Head of caudate nucleus (tissue), 42 donors: ENCODE measurements around the gene EVA1A.
A peak's percentile ranks its signal among the peaks of the same experiment; 100 is the strongest.
"Not testable (repeated sequence)": the region's sequence is repeated elsewhere in the genome, so short reads cannot be mapped to it uniquely, and the experiment has no call there.

Experiments used
- DNase-seq, 42 donors: peaks; one replicate each; pipeline versions ENCODE4 v3.0.0 to v3.0.0-alpha.2; 2020 to 2021; ENCODE audit warnings: mixed read lengths in 7 of 42
- intact Hi-C: fragments of 100-400 bp; cut with DNase I; formaldehyde crosslinking; loops from one replicate; pipeline ENCODE4 v1.15.0; 2022

EVA1A gene

GRCh38 chr2:75500633-75501032, 60.1 kb downstream of the EVA1A start:
- intact Hi-C loops, result no loop called here
- DNase-seq, result no peak

- intact Hi-C loops, result no loop called here
- DNase-seq, result no peak
Observed at GRCh38 chr2:75499534-75499933, 61.2 kb downstream of the EVA1A start.

GRCh38 chr2:75498907-75499306, 61.8 kb downstream of the EVA1A start:
- intact Hi-C loops, result no loop called here

GRCh38 chr2:75497256-75497655, 63.5 kb downstream of the EVA1A start:
- intact Hi-C loops, result no loop called here
- no peak for DNase-seq

More at GRCh38 chr2:75498907-75499306, 61.8 kb downstream of the EVA1A start:
- no peak for DNase-seq

- intact Hi-C loops, result no loop called here
- DNase-seq, result no peak
Observed at GRCh38 chr2:75495862-75496261, 64.9 kb downstream of the EVA1A start.

- intact Hi-C loops, result no loop called here
Observed at GRCh38 chr2:75494137-75494769, 66.5 kb downstream of the EVA1A start.

GRCh38 chr2:75493230-75493629, 67.5 kb downstream of the EVA1A start:
- intact Hi-C loops, result no loop called here
- DNase-seq, result no peak

More at GRCh38 chr2:75494137-75494769, 66.5 kb downstream of the EVA1A start:
- DNase-seq, result no peak

GRCh38 chr2:75491129-75491753, 69.5 kb downstream of the EVA1A start:
- intact Hi-C loops, result no loop called here
- DNase-seq, result no peak

GRCh38 chr2:75489721-75490120, 71.0 kb downstream of the EVA1A start:
- intact Hi-C loops, result no loop called here
- DNase-seq, result no peak

GRCh38 chr2:75488157-75488556, 72.6 kb downstream of the EVA1A start:
- no peak for DNase-seq
- intact Hi-C loops, result no loop called here

- DNase-seq, intact Hi-C loops: not testable (repeated sequence)
Observed at GRCh38 chr2:75486735-75487134, 74.0 kb downstream of the EVA1A start.

- intact Hi-C loops, result no loop called here
Observed at GRCh38 chr2:75484840-75485239, 75.9 kb downstream of the EVA1A start.

GRCh38 chr2:75483878-75484277, 76.9 kb downstream of the EVA1A start:
- no peak for DNase-seq
- intact Hi-C loops, result no loop called here

More at GRCh38 chr2:75484840-75485239, 75.9 kb downstream of the EVA1A start:
- no peak for DNase-seq

- intact Hi-C loops, result no loop called here
- no peak for DNase-seq
Observed at GRCh38 chr2:75482398-75482797, 78.3 kb downstream of the EVA1A start.

- no peak for DNase-seq
- intact Hi-C loops, result no loop called here
Observed at GRCh38 chr2:75480971-75481836, 79.5 kb downstream of the EVA1A start.

GRCh38 chr2:75477696-75478095, 83.0 kb downstream of the EVA1A start:
- intact Hi-C loops, result not testable (repeated sequence)

GRCh38 chr2:75476761-75477160, 84.0 kb downstream of the EVA1A start:
- intact Hi-C loops, result no loop called here
- peak in 7 of 42 donors; percentile 11 to 53 (median 22) for DNase-seq

More at GRCh38 chr2:75477696-75478095, 83.0 kb downstream of the EVA1A start:
- DNase-seq, result not testable (repeated sequence)

- intact Hi-C loops, result no loop called here
- DNase-seq, result no peak
Observed at GRCh38 chr2:75475976-75476375, 84.8 kb downstream of the EVA1A start.

GRCh38 chr2:75475049-75475448, 85.7 kb downstream of the EVA1A start:
- intact Hi-C loops, result no loop called here
- no peak for DNase-seq

- intact Hi-C loops, result no loop called here
Observed at GRCh38 chr2:75474115-75474514, 86.6 kb downstream of the EVA1A start.

More at GRCh38 chr2:75474115-75474514, 86.6 kb downstream of the EVA1A start:
- DNase-seq, result no peak
